ENCODE results near the gene KHDC4. TPM values are rescaled to one million over a fixed set of nuclear protein-coding genes. Genes with fewer than 3 reads are reported as not detected.

The KHDC4 gene
- total and polyA plus RNA-seq, 9 of the 15 experiments (the other 6 are each of a cell fraction or from before 2014, with no cell fraction given), result 12.1 to 185 (median 65.6) TPM

DNA sequence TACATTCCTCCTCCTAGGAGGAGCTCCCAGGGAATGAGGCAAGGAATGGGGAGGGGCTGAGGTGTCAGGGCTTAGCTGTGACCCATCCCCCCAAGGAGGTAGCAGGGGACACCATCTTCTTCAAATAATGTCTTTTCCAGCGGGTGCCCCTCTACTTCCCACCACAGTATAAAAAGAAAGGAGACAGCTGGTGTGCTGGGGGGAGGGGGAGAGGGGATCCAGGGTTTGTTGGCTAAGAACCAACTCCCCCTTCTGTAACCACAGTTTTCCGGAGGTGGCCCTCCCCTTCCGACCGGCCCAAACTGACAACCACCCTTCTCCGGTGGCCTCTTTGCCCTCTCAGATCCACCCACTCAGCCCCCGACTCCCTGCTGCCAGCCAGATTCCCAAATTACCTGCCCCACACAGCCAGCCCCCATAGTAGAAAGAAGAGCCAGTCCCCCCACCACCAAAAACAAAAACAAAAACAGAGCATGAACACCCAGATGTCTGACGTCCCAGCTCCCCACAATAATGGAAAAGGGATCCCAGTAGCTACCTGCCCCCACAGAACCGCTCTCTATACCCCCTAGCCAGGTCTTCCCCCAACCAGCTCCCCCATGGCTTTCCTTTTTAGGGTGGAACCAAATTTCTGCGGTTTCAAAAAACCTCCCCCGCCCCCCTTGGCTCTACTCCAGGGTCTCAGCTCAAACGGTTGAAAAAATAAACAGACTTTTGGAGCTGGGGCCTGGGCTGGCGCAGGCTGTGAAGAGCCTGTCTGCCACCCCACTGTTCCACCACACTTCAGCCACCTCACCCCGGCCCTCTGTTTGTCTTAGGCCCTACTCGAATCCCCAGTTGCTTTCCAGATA, 42.1 kb upstream of the KHDC4 start:
- Histone ChIP-seq H3K9me3 (replicated peaks; ENCODE audit: control insufficient read depth, insufficient read depth, low read depth, low read length) (no peaks in the 10 kb centered on the region), H3K9me1 (ENCODE audit: control insufficient read depth, insufficient read depth, low read length) (no peaks in the 10 kb centered on the region), H3K9ac (ENCODE audit: insufficient read depth in 1 of 2, low read depth in 2 of 2, low read length in 2 of 2) (peak overlapping the region; percentile 89 to 97), H4K20me1 (replicated peaks; ENCODE audit: control insufficient read depth, insufficient read depth, low read length) (peaks cover 8% of the 10 kb centered on the region; the same call in 1 of the 2 replicates), H2AFZ (ENCODE audit: low read depth, low read length) (no peak overlapping the region), H3K79me2 (ENCODE audit: control insufficient read depth, insufficient read depth, low read length) (peaks cover 98% of the 10 kb centered on the region), H3K27me3 (ENCODE audit: control insufficient read depth in 2 of 2, insufficient read depth in 2 of 2, low read length in 2 of 2) (no peaks in the 10 kb centered on the region), H3K27ac (ENCODE audit: extremely low read depth, low read depth, low read length) (peak overlapping the region; percentile 93), H3K4me3 (peak overlapping the region; percentile 82), H3K36me3 (ENCODE audit: control insufficient read depth, insufficient read depth, low read length) (peaks cover 31% of the 10 kb centered on the region; the same call in 2 of the 3 replicates), H3K4me2 (ENCODE audit: insufficient read depth, low read length) (peak overlapping the region; percentile 97), H3K4me1 (replicated peaks in 1 of 2; ENCODE audit: control insufficient read depth in 2 of 2, insufficient read depth in 2 of 2, low read length in 2 of 2) (peaks cover 53 to 69% of the 10 kb centered on the region in 2 experiments)
- 3% methylated on average over 12 of the region's 14 CpGs for WGBS (ENCODE audit: insufficient coverage, low coverage, missing lambda C conversion rate)
- in situ Hi-C loops (cut with MboI) (no loop called here), intact Hi-C loops (cut with micrococcal nuclease) (no loop called here)
- ATAC-seq (peak; percentile 15), DNase-seq (ENCODE audit: extremely low read depth in 1 of 4, low spot score in 3 of 4) (peak; percentile 66 to 85 (median 75)), FAIRE-seq (peak; percentile 69)
- CTCF ChIA-PET (ENCODE audit: low intra/inter-chr PET ratio), result no interaction called here
- no TSS peak for BruUV-seq (replicated peaks)
- POLR2A ChIA-PET, result interaction anchor here (0.6 to 8.5 kb wide), 12 partner anchors 8 to 147 kb away, joined by 3 to 50 read pairs (median 6); partner anchors contain the start of gene KHDC4
- TF ChIP-seq CBX3 (IDR thresholded peaks at IDR 0.05; ENCODE audit: borderline replicate concordance in 1 of 2, low read length in 2 of 2) (no peak), ZNF589 (CRISPR knock-in tag; IDR thresholded peaks at IDR 0.05; ENCODE audit: low read depth) (no peak), GABPA (tag; conservative IDR thresholded peaks at IDR 0.05; ENCODE audit: low read depth) (no peak), CSDE1 (IDR thresholded peaks at IDR 0.05) (no peak), ZBTB7A (IDR thresholded peaks at IDR 0.05; ENCODE audit: borderline replicate concordance, control insufficient read depth, low read depth, low read length) (peak; percentile 64; the same call in 1 of the 2 replicates), GTF2A2 (tag; IDR thresholded peaks at IDR 0.05) (no peak), ZNF263 (CRISPR knock-in tag; IDR thresholded peaks at IDR 0.05; ENCODE audit: borderline replicate concordance) (no peak), MEIS2 (IDR thresholded peaks at IDR 0.05; ENCODE audit: partially characterized antibody) (no peak)
- TF ChIP-seq, protein P1, sequence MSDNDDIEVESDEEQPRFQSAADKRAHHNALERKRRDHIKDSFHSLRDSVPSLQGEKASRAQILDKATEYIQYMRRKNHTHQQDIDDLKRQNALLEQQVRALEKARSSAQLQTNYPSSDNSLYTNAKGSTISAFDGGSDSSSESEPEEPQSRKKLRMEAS (CRISPR knock-in tag; IDR thresholded peaks at IDR 0.05), result no peak
- TF ChIP-seq, protein P2, sequence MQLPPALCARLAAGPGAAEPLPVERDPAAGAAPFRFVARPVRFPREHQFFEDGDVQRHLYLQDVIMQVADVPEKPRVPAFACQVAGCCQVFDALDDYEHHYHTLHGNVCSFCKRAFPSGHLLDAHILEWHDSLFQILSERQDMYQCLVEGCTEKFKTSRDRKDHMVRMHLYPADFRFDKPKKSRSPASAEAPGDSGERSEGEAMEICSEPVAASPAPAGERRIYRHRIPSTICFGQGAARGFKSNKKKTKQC (CRISPR knock-in tag; IDR thresholded peaks at IDR 0.05), result no peak
- TF ChIP-seq, protein P3, sequence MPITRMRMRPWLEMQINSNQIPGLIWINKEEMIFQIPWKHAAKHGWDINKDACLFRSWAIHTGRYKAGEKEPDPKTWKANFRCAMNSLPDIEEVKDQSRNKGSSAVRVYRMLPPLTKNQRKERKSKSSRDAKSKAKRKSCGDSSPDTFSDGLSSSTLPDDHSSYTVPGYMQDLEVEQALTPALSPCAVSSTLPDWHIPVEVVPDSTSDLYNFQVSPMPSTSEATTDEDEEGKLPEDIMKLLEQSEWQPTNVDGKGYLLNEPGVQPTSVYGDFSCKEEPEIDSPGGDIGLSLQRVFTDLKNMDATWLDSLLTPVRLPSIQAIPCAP (CRISPR knock-in tag; IDR thresholded peaks at IDR 0.05; ENCODE audit: borderline replicate concordance), result no peak
- TF ChIP-seq, protein P4, sequence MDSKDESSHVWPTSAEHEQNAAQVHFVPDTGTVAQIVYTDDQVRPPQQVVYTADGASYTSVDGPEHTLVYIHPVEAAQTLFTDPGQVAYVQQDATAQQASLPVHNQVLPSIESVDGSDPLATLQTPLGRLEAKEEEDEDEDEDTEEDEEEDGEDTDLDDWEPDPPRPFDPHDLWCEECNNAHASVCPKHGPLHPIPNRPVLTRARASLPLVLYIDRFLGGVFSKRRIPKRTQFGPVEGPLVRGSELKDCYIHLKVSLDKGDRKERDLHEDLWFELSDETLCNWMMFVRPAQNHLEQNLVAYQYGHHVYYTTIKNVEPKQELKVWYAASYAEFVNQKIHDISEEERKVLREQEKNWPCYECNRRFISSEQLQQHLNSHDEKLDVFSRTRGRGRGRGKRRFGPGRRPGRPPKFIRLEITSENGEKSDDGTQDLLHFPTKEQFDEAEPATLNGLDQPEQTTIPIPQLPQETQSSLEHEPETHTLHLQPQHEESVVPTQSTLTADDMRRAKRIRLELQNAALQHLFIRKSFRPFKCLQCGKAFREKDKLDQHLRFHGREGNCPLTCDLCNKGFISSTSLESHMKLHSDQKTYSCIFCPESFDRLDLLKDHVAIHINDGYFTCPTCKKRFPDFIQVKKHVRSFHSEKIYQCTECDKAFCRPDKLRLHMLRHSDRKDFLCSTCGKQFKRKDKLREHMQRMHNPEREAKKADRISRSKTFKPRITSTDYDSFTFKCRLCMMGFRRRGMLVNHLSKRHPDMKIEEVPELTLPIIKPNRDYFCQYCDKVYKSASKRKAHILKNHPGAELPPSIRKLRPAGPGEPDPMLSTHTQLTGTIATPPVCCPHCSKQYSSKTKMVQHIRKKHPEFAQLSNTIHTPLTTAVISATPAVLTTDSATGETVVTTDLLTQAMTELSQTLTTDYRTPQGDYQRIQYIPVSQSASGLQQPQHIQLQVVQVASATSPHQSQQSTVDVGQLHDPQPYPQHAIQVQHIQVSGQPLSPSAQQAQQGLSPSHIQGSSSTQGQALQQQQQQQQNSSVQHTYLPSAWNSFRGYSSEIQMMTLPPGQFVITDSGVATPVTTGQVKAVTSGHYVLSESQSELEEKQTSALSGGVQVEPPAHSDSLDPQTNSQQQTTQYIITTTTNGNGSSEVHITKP (IDR thresholded peaks at IDR 0.05; ENCODE audit: partially characterized antibody), result peak; percentile 13

Measured in K562 (cell line).